Activated B cell treated with CpG ODN at 0.5 μM for 24 hours (primary cell): ENCODE data around the gene UBFD1. TPM values are rescaled to one million over a fixed set of nuclear protein-coding genes. Genes with fewer than 3 reads are reported as not detected.

Source experiments
- ATAC-seq: fragments of 200-7000 bp; cut with Tn5 transposase; one replicate; pipeline ENCODE4 v1.10.0; 2021; ENCODE audit warnings: low read depth, mild to moderate bottlenecking, moderate library complexity
- CTCF ChIA-PET: fragments of 350-600 bp; sonication (Branson Sonifier 250); formaldehyde crosslinking; loops from one replicate; lab custom pipeline; 2021; ENCODE audit warnings: antibody characterized with exemption; lab: Charles Lee
- POLR2A ChIA-PET: fragments of 350-600 bp; sonication (Branson Sonifier 250); formaldehyde crosslinking; loops from one replicate; lab custom pipeline; 2021; ENCODE audit warnings: antibody characterized with exemption; lab: Charles Lee
- DNase-seq: peaks from one replicate; pipeline ENCODE4 v3.0.0; 2022
- H3K27ac Mint-ChIP-seq: one replicate; pipeline ENCODE4 v1.8.0; 2020; ENCODE audit warnings: mixed read lengths
- H3K27me3 Mint-ChIP-seq: one replicate; pipeline ENCODE4 v1.8.0; 2021; ENCODE audit warnings: mixed read lengths
- H3K36me3 Mint-ChIP-seq: one replicate; pipeline ENCODE4 v1.8.0; 2021; ENCODE audit warnings: low read depth, mixed read lengths
- H3K4me1 Mint-ChIP-seq: one replicate; pipeline ENCODE4 v1.8.0; 2021; ENCODE audit warnings: mixed read lengths
- H3K4me3 Mint-ChIP-seq: one replicate; pipeline ENCODE4 v1.8.0; 2020; ENCODE audit warnings: mild to moderate bottlenecking, mixed read lengths
- H3K9me3 Mint-ChIP-seq: one replicate; pipeline ENCODE4 v1.8.0; 2020; ENCODE audit warnings: mixed read lengths
- intact Hi-C: fragments of 100-400 bp; cut with micrococcal nuclease; formaldehyde crosslinking; loops from one replicate; pipeline ENCODE4 v1.15.1; 2024
- total RNA-seq: library from RNA; stranded (reverse); gene quantifications from 2 replicates; pipeline ENCODE4 v1.2.3, GENCODE V29; 2022
- TF ChIP-seq, protein P1 (sequence below): fragments of 200-600 bp; IDR thresholded peaks from one replicate; pipeline ENCODE4 v1.8.0; 2022; ENCODE audit warnings: antibody characterized with exemption, mild to moderate bottlenecking

UBFD1 gene
- total RNA-seq, 1 donor from 2014 or later, result 52.2 TPM

DNA sequence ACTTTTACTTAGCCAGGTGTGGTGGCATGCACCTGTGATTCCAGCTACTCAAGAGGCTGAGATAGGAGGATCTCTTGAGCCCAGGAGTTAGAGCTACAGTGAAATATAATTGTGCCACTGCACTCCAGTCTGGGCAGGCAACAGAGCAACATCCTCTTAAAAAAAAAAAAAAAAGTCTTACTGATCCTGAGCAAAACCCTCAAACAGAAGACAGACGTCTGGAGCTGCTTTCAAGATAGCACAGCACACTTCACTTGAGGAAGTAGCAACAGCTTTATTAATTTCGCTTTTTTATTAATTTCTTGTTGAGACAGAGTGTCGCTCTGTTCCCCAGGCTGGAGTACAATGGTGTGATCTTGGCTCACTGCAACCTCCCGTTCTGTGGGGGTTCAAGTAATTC, 37.0 kb upstream of the UBFD1 start:
- peak overlapping the region; percentile 80 for H3K27ac Mint-ChIP-seq

DNA sequence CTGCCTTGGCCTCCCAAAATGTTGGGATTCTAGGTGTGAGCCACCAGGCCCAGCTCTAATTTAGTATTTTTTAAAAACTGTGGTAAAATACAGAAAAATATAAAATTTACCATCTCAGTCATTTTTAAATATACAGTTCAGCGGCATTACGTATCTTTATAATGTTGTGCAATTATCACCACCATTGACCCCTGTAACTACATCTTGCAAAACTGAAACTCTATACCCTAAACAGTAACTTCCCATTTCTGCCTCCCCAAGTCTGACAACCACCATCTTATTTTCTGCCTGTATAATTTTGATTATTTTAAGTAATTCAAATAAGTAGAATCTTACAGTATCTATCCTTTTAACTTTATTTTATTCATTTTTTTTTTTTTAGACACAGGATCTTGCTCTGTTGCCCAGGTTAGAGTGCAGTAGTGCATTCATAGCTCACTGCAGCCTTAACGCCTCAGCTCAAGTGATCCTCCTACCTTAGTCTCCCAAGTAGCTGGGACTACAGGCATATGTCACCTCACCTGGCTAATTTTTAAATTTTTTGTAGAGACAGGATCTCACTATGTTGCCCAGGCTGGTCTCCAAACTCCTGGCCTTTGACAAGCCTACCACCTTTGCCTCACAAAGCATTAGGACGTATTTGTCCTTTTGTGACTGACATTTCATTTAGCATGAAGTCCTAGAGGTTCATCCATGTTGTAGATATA, 36.3 kb upstream of the UBFD1 start:
- Mint-ChIP-seq H3K4me1 (peaks cover 54% of the 10 kb centered on the region), H3K27me3 (no peaks in the 10 kb centered on the region), H3K4me3 (peak overlapping the region; percentile 53), H3K27ac (peak overlapping the region; percentile 80), H3K36me3 (peaks cover 36% of the 10 kb centered on the region), H3K9me3 (no peaks in the 10 kb centered on the region)
- CTCF ChIA-PET, result interaction anchor here (0.8 to 1.2 kb wide), 2 partner anchors 19 to 36 kb away, joined by 3 read pairs; partner anchors contain the start of gene UBFD1
- TF ChIP-seq, protein P1, sequence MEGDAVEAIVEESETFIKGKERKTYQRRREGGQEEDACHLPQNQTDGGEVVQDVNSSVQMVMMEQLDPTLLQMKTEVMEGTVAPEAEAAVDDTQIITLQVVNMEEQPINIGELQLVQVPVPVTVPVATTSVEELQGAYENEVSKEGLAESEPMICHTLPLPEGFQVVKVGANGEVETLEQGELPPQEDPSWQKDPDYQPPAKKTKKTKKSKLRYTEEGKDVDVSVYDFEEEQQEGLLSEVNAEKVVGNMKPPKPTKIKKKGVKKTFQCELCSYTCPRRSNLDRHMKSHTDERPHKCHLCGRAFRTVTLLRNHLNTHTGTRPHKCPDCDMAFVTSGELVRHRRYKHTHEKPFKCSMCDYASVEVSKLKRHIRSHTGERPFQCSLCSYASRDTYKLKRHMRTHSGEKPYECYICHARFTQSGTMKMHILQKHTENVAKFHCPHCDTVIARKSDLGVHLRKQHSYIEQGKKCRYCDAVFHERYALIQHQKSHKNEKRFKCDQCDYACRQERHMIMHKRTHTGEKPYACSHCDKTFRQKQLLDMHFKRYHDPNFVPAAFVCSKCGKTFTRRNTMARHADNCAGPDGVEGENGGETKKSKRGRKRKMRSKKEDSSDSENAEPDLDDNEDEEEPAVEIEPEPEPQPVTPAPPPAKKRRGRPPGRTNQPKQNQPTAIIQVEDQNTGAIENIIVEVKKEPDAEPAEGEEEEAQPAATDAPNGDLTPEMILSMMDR, result no peak
- intact Hi-C loops, result loop anchor here (2.0 kb wide), 1 partner anchor 68 kb away; the partner anchor contains the start of gene COG7
- ATAC-seq (no peak), DNase-seq (no peak)
- POLR2A ChIA-PET, result interaction anchor here (0.7 to 8.8 kb wide), 7 partner anchors 7 to 89 kb away, joined by 3 to 209 read pairs (median 5); partner anchors contain the start of genes COG7, EARS2, GGA2 and UBFD1

More for the DNA sequence above, 37.0 kb upstream of the UBFD1 start:
- TF ChIP-seq, protein P1, result no peak
- POLR2A ChIA-PET, result interaction anchor here (0.7 to 8.8 kb wide), 6 partner anchors 8 to 67 kb away, joined by 3 to 209 read pairs (median 6); partner anchors contain the start of genes COG7, EARS2, GGA2 and UBFD1
- CTCF ChIA-PET, result interaction anchor here (1.2 kb wide), 1 partner anchor 19 kb away, joined by 3 read pairs; no protein-coding TSS in a partner anchor
- no peak for DNase-seq
- Mint-ChIP-seq H3K9me3 (no peaks in the 10 kb centered on the region), H3K36me3 (peaks cover 38% of the 10 kb centered on the region), H3K4me3 (peak overlapping the region; percentile 53), H3K4me1 (peaks cover 61% of the 10 kb centered on the region), H3K27me3 (no peaks in the 10 kb centered on the region)
- peak; percentile 8 for ATAC-seq
- intact Hi-C loops, result loop anchor here (2.0 kb wide), 1 partner anchor 68 kb away; the partner anchor contains the start of gene COG7

DNA sequence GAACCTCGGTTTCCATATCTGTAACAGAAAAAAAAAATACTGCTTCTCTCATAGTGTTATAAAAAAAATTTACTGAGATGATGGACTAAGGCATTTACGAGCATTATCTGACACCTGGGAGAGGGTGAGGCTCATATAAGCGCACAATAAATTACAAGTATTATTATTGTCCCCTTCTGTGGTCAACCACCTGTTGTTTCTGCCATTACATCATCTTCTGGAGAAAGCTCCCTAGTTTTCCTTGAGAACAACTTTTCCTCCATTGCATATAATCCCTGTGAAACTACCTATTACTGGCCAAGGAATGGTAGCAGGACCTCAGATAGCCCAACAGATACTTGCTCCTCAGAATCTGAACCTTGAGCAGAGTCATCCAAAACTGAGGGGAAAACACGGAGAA, 35.6 kb upstream of the UBFD1 start:
- H3K27ac Mint-ChIP-seq, result peak overlapping the region; percentile 6
- no peaks in the 10 kb centered on the region for H3K9me3 Mint-ChIP-seq
- peaks cover 38% of the 10 kb centered on the region for H3K36me3 Mint-ChIP-seq
- H3K4me3 Mint-ChIP-seq, result no peak overlapping the region
- TF ChIP-seq, protein P1, result no peak
- H3K27me3 Mint-ChIP-seq, result no peaks in the 10 kb centered on the region
- no peak for ATAC-seq
- ChIA-PET CTCF (interaction anchor here (0.8 kb wide), 1 partner anchor 36 kb away, joined by 3 read pairs; the partner anchor contains the start of gene UBFD1), POLR2A (interaction anchor here (0.6 to 8.8 kb wide), 3 partner anchors 9 to 88 kb away, joined by 3 to 209 read pairs (median 3); partner anchors contain the start of gene GGA2)
- peaks cover 47% of the 10 kb centered on the region for H3K4me1 Mint-ChIP-seq
- DNase-seq, result no peak
- intact Hi-C loops, result loop anchor here (2.0 kb wide), 1 partner anchor 69 kb away; the partner anchor contains the start of gene COG7

DNA sequence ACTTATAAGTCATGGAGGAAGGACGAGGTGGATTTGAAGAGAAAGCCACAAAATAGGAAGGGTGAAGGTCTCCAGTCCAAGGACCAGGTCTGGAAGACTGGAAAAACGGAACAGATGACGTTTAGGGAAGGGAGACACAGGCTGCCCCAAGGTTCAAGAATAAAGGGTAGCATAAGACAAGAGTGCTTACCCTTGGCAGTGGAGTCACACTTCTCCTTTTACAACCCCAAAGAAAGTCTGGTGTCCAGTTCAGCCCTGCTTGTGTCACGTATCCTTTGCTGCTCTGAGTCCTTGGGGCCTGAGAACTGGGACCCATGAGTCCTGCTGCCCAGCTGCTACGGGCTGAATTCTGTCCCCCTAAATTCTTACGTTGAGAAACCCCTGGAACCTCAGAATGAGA, 34.2 kb upstream of the UBFD1 start:
- TF ChIP-seq, protein P1, result no peak
- intact Hi-C loops, result no loop called here
- Mint-ChIP-seq H3K4me1 (peaks cover 37% of the 10 kb centered on the region), H3K9me3 (no peaks in the 10 kb centered on the region), H3K27me3 (no peaks in the 10 kb centered on the region), H3K36me3 (peaks cover 49% of the 10 kb centered on the region), H3K27ac (no peak overlapping the region), H3K4me3 (no peak overlapping the region)
- CTCF ChIA-PET, result no interaction called here
- DNase-seq, result no peak
- ATAC-seq, result no peak
- POLR2A ChIA-PET, result interaction anchor here (8.8 kb wide), 1 partner anchor 16 kb away, joined by 209 read pairs; the partner anchor contains the start of gene GGA2
